OCI-LY1 (cell line): ENCODE data around the gene FBXW7.

ENCODE experiments used
- H2AFZ ChIP-seq: fragments of 200-600 bp; sonication (generic), shearing (Covaris generic); 2 replicates; pipeline ENCODE4 v1.6.0; 2014; ENCODE audit warnings: antibody characterized with exemption, mild to moderate bottlenecking, low read length
- H3F3A ChIP-seq: fragments of 200-600 bp; sonication (generic), shearing (Covaris generic); 2 replicates; pipeline ENCODE4 v1.6.0; 2014; ENCODE audit warnings: mild to moderate bottlenecking, antibody characterized with exemption, low read length, moderate library complexity; ENCODE audit not compliant: insufficient read depth
- H3K27ac ChIP-seq: fragments of 200-600 bp; sonication (generic); 2 replicates; pipeline ENCODE4 v1.5.1; 2014; ENCODE audit warnings: low read length, mixed run types, mild to moderate bottlenecking, low read depth; ENCODE audit not compliant: poor library complexity, severe bottlenecking
- H3K27me3 ChIP-seq: fragments of 200-600 bp; sonication (generic); 2 replicates; pipeline ENCODE4 v1.6.0; 2014; ENCODE audit warnings: antibody characterized with exemption, mild to moderate bottlenecking, low read length, moderate library complexity; ENCODE audit not compliant: insufficient read depth
- H3K36me3 ChIP-seq: fragments of 200-600 bp; sonication (generic); 2 replicates; pipeline ENCODE4 v1.6.1; 2014; ENCODE audit warnings: mild to moderate bottlenecking, antibody characterized with exemption, low read length, moderate library complexity, mixed read lengths; ENCODE audit not compliant: insufficient read depth
- H3K4me1 ChIP-seq: fragments of 200-600 bp; sonication (generic); 2 replicates; pipeline ENCODE4 v1.5.1; 2014; ENCODE audit warnings: mild to moderate bottlenecking, low read length, moderate library complexity; ENCODE audit not compliant: insufficient read depth, severe bottlenecking
- H3K4me2 ChIP-seq: fragments of 200-600 bp; sonication (generic), shearing (Covaris generic); 2 replicates; pipeline ENCODE4 v1.6.1; 2014; ENCODE audit warnings: low read length
- H3K4me3 ChIP-seq: fragments of 200-600 bp; sonication (generic); 2 replicates; pipeline ENCODE4 v1.5.1; 2014; ENCODE audit warnings: low read length, low read depth, mild to moderate bottlenecking, mixed read lengths; ENCODE audit not compliant: poor library complexity, severe bottlenecking
- H3K79me2 ChIP-seq: fragments of 200-600 bp; shearing (Covaris generic); 2 replicates; pipeline ENCODE4 v1.6.1; 2016; ENCODE audit warnings: mixed run types, low read length, mixed read lengths; ENCODE audit not compliant: insufficient read depth
- H3K9ac ChIP-seq: fragments of 200-600 bp; sonication (generic), shearing (Covaris generic); 2 replicates; pipeline ENCODE4 v1.6.1; 2014; ENCODE audit warnings: mild to moderate bottlenecking, low read length, mixed read lengths
- H3K9me2 ChIP-seq: fragments of 200-600 bp; sonication (generic), shearing (Covaris generic); 2 replicates; pipeline ENCODE4 v1.6.1; 2014; ENCODE audit warnings: low read depth, mild to moderate bottlenecking, low read length, mixed read lengths
- H3K9me3 ChIP-seq: fragments of 200-600 bp; shearing (Covaris generic); 2 replicates; pipeline ENCODE4 v1.6.1; 2014; ENCODE audit warnings: low read length, mixed read lengths
- H4K20me1 ChIP-seq: fragments of 200-600 bp; sonication (generic), shearing (Covaris generic); 2 replicates; pipeline ENCODE4 v1.6.0; 2016; ENCODE audit warnings: mild to moderate bottlenecking, low read length; ENCODE audit not compliant: insufficient read depth
- EZH2 ChIP-seq: fragments of 200-600 bp; sonication (generic), shearing (Covaris generic); IDR thresholded peaks from 2 replicates; pipeline ENCODE4 v1.8.0; 2017; ENCODE audit warnings: borderline replicate concordance, mixed run types, mild to moderate bottlenecking, antibody characterized with exemption, low read length, moderate library complexity, mixed read lengths
- TF ChIP-seq, protein P1 (sequence below): fragments of 200-600 bp; sonication (generic), shearing (Covaris generic); IDR thresholded peaks from 2 replicates; pipeline ENCODE4 v1.5.1; 2017; ENCODE audit warnings: mild to moderate bottlenecking, antibody characterized with exemption, low read length, moderate library complexity, mixed read lengths

FBXW7 gene

GRCh38 chr4:152424396-152424795 is 111.5 kb downstream of the FBXW7 start:
- no peaks in the 10 kb centered on the region for H3K27me3 ChIP-seq
- no peaks in the 10 kb centered on the region for H4K20me1 ChIP-seq
- no peak overlapping the region for H2AFZ ChIP-seq
- H3K36me3 ChIP-seq, result peaks cover 7% of the 10 kb centered on the region; the same call in 1 of the 2 replicates
- no peaks in the 10 kb centered on the region for H3K9me2 ChIP-seq
- H3K4me3 ChIP-seq, result no peak overlapping the region
- no peak overlapping the region for H3K4me2 ChIP-seq
- H3K27ac ChIP-seq, result no peak overlapping the region
- H3K4me1 ChIP-seq, result no peaks in the 10 kb centered on the region
- H3K9ac ChIP-seq, result no peak overlapping the region
- H3K9me3 ChIP-seq, result no peaks in the 10 kb centered on the region
- TF ChIP-seq, protein P1, sequence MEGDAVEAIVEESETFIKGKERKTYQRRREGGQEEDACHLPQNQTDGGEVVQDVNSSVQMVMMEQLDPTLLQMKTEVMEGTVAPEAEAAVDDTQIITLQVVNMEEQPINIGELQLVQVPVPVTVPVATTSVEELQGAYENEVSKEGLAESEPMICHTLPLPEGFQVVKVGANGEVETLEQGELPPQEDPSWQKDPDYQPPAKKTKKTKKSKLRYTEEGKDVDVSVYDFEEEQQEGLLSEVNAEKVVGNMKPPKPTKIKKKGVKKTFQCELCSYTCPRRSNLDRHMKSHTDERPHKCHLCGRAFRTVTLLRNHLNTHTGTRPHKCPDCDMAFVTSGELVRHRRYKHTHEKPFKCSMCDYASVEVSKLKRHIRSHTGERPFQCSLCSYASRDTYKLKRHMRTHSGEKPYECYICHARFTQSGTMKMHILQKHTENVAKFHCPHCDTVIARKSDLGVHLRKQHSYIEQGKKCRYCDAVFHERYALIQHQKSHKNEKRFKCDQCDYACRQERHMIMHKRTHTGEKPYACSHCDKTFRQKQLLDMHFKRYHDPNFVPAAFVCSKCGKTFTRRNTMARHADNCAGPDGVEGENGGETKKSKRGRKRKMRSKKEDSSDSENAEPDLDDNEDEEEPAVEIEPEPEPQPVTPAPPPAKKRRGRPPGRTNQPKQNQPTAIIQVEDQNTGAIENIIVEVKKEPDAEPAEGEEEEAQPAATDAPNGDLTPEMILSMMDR, result no peak
- no peak for TF ChIP-seq EZH2
- H3F3A ChIP-seq, result no peaks in the 10 kb centered on the region
- H3K79me2 ChIP-seq, result 0 out of 2 replicates have a peak, but pooled peaks cover 7% of the 10 kb centered on the region

GRCh38 chr4:152422817-152423320 is 113.0 kb downstream of the FBXW7 start:
- Histone ChIP-seq H2AFZ (no peak overlapping the region), H4K20me1 (no peaks in the 10 kb centered on the region), H3K79me2 (peaks cover 12% of the 10 kb centered on the region; the same call in 1 of the 2 replicates), H3F3A (no peaks in the 10 kb centered on the region), H3K4me1 (no peaks in the 10 kb centered on the region), H3K36me3 (peaks cover 4% of the 10 kb centered on the region; the same call in 1 of the 2 replicates), H3K27me3 (no peaks in the 10 kb centered on the region), H3K4me3 (no peak overlapping the region), H3K9me2 (no peaks in the 10 kb centered on the region), H3K9ac (no peak overlapping the region), H3K9me3 (no peaks in the 10 kb centered on the region), H3K27ac (no peak overlapping the region), H3K4me2 (no peak overlapping the region)
- TF ChIP-seq, protein P1, result no peak
- no peak for TF ChIP-seq EZH2

DNA sequence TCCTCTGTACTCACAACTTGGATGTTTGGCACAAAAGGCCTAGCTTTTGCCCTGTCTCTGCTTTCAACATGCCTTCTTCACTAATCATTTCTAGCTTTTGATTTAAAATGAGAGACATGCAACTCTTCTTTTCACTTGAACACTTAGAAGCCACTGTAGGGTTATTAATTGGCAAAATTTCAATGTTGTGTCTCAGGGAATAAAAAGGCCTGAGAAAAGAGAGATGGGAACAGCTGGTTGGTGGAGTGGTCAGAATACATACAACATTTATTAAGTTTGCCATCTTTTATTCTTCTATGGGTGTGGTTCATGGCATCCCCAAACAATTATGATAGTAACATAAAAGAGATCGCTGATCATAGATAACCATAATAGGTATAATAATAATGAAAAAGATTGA is 114.3 kb downstream of the FBXW7 start:
- H3K4me2 ChIP-seq, result no peak overlapping the region
- no peaks in the 10 kb centered on the region for H3K36me3 ChIP-seq
- no peaks in the 10 kb centered on the region for H3K9me3 ChIP-seq
- no peaks in the 10 kb centered on the region for H3K9me2 ChIP-seq
- H4K20me1 ChIP-seq, result no peaks in the 10 kb centered on the region
- H3K4me1 ChIP-seq, result no peaks in the 10 kb centered on the region
- no peak overlapping the region for H3K9ac ChIP-seq
- H2AFZ ChIP-seq, result no peak overlapping the region
- no peak overlapping the region for H3K4me3 ChIP-seq
- H3K27ac ChIP-seq, result no peak overlapping the region
- TF ChIP-seq EZH2, result no peak
- TF ChIP-seq, protein P1, result no peak
- peaks cover 18% of the 10 kb centered on the region for H3K79me2 ChIP-seq
- H3F3A ChIP-seq, result no peaks in the 10 kb centered on the region
- H3K27me3 ChIP-seq, result no peaks in the 10 kb centered on the region
